ENCODE data around the gene FZD7. TPM values are rescaled to one million over a fixed set of nuclear protein-coding genes. Genes with fewer than 3 reads are reported as not detected.

FZD7 gene
- total RNA-seq, 1 experiment from 2014 or later, result 4.8 TPM

DNA sequence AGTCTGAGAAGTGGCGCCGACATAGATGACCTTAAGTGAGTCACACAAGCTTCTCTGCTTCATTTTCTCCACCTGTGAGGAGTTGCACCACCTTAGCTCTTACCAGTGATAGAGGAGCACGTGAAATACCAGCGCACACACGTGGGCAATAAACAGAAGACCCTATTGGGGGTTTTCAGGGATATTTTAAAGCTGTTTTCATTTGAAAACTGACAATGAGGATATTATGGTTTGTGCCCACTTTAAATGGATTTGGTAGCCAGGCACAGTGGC is 47.3 kb upstream of the FZD7 start:
- Histone ChIP-seq H3K4me3 (ENCODE audit: low read length) (no peak overlapping the region), H3K9me2 (replicated peaks; ENCODE audit: low read length) (no peaks in the 10 kb centered on the region), H3F3A (ENCODE audit: low read length, unreplicated experiment) (no peaks in the 10 kb centered on the region), H3K9ac (ENCODE audit: low read length) (no peak overlapping the region), H3K79me2 (ENCODE audit: low read length) (no peaks in the 10 kb centered on the region), H3K9me3 (ENCODE audit: low read length) (no peaks in the 10 kb centered on the region), H3K4me2 (ENCODE audit: low read length) (no peak overlapping the region), H3K36me3 (ENCODE audit: low read depth, low read length) (no peaks in the 10 kb centered on the region), H3K27me3 (ENCODE audit: low read length) (no peaks in the 10 kb centered on the region), H4K20me1 (ENCODE audit: low read length) (no peaks in the 10 kb centered on the region), H2AFZ (ENCODE audit: low read length) (no peak overlapping the region), H3K4me1 (ENCODE audit: insufficient read depth, low read length) (no peaks in the 10 kb centered on the region), H3K27ac (ENCODE audit: low read length) (no peak overlapping the region)
- TF ChIP-seq EZH2 (IDR thresholded peaks at IDR 0.05; ENCODE audit: low read length, unreplicated experiment), result no peak
- TF ChIP-seq, protein P1, sequence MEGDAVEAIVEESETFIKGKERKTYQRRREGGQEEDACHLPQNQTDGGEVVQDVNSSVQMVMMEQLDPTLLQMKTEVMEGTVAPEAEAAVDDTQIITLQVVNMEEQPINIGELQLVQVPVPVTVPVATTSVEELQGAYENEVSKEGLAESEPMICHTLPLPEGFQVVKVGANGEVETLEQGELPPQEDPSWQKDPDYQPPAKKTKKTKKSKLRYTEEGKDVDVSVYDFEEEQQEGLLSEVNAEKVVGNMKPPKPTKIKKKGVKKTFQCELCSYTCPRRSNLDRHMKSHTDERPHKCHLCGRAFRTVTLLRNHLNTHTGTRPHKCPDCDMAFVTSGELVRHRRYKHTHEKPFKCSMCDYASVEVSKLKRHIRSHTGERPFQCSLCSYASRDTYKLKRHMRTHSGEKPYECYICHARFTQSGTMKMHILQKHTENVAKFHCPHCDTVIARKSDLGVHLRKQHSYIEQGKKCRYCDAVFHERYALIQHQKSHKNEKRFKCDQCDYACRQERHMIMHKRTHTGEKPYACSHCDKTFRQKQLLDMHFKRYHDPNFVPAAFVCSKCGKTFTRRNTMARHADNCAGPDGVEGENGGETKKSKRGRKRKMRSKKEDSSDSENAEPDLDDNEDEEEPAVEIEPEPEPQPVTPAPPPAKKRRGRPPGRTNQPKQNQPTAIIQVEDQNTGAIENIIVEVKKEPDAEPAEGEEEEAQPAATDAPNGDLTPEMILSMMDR (conservative IDR thresholded peaks at IDR 0.05; ENCODE audit: low read depth, low read length), result no peak
- TF ChIP-seq EZH2phosphoT487 (IDR thresholded peaks at IDR 0.05; ENCODE audit: borderline replicate concordance, low read length), result no peak
- no TSS peak for BruUV-seq (replicated peaks)
- POLR2A ChIA-PET (ENCODE audit: unreplicated experiment), result no interaction called here
- ATAC-seq, result no peak
- DNase-seq, result no peak
- intact Hi-C loops (cut with micrococcal nuclease), result no loop called here
- CTCF ChIA-PET, result no interaction called here

DNA sequence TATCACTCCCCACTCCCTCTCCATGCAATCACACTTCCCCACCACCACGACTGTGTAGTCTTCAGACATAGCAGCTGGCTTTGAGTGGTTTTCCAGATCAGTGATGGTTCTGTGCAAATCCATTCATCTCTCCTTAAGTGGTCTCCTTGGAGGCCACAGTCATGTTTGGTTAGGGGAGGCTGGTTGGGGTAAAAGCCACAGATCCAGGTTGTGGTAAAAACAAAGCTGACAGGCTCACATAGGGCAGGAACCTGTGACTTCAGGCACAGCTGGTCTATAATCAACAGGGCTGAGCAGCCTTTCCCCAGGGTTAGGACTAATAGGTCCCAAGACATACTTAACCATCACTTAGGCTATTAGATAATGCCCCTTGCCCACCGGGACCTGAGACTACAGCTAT is 46.2 kb upstream of the FZD7 start:
- BruUV-seq (replicated peaks), result no TSS peak
- H3K27ac ChIP-seq (ENCODE audit: low read length), result no peak overlapping the region

DNA sequence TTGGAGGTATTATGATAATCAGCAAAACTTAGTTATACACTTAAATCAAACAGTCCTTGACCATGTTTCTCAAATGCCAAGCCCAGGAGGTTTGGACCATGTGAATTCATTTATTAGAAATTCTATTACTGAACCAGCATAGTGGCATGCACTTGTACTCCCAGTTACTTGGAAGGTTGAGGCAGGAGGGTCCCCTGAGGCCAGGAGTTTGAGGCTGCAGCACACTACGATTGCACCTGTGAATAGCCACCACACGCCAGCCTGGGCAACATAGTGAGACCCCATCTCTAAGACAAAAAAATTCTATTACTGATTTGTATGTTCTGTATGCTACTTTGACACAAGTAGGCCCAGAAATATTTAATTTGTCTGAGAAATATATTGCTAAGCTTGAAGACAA is 43.6 kb upstream of the FZD7 start:
- Histone ChIP-seq H3K4me2 (ENCODE audit: low read length) (no peak overlapping the region), H3K79me2 (ENCODE audit: low read length) (no peaks in the 10 kb centered on the region), H3K4me1 (ENCODE audit: insufficient read depth, low read length) (no peaks in the 10 kb centered on the region), H3K4me3 (ENCODE audit: low read length) (no peak overlapping the region), H3F3A (ENCODE audit: low read length, unreplicated experiment) (no peaks in the 10 kb centered on the region), H3K27me3 (ENCODE audit: low read length) (no peaks in the 10 kb centered on the region), H4K20me1 (ENCODE audit: low read length) (no peaks in the 10 kb centered on the region), H3K9me2 (replicated peaks; ENCODE audit: low read length) (no peaks in the 10 kb centered on the region), H3K27ac (ENCODE audit: low read length) (no peak overlapping the region), H3K36me3 (ENCODE audit: low read depth, low read length) (no peaks in the 10 kb centered on the region), H3K9ac (ENCODE audit: low read length) (no peak overlapping the region), H3K9me3 (ENCODE audit: low read length) (no peaks in the 10 kb centered on the region), H2AFZ (ENCODE audit: low read length) (no peak overlapping the region)
- ATAC-seq, result no peak
- intact Hi-C loops (cut with micrococcal nuclease), result no loop called here
- TF ChIP-seq, protein P1 (conservative IDR thresholded peaks at IDR 0.05; ENCODE audit: low read depth, low read length), result no peak
- TF ChIP-seq EZH2 (IDR thresholded peaks at IDR 0.05; ENCODE audit: low read length, unreplicated experiment) (no peak), EZH2phosphoT487 (IDR thresholded peaks at IDR 0.05; ENCODE audit: borderline replicate concordance, low read length) (no peak)
- CTCF ChIA-PET, result no interaction called here
- no peak for DNase-seq
- no TSS peak for BruUV-seq (replicated peaks)
- POLR2A ChIA-PET (ENCODE audit: unreplicated experiment), result no interaction called here

More for the DNA sequence above, 46.2 kb upstream of the FZD7 start:
- ChIA-PET CTCF (no interaction called here), POLR2A (ENCODE audit: unreplicated experiment) (no interaction called here)
- Histone ChIP-seq H2AFZ (ENCODE audit: low read length) (no peak overlapping the region), H3K79me2 (ENCODE audit: low read length) (no peaks in the 10 kb centered on the region), H3K36me3 (ENCODE audit: low read depth, low read length) (no peaks in the 10 kb centered on the region), H3K27me3 (ENCODE audit: low read length) (no peaks in the 10 kb centered on the region), H3K9ac (ENCODE audit: low read length) (no peak overlapping the region), H3K4me2 (ENCODE audit: low read length) (no peak overlapping the region), H3K9me3 (ENCODE audit: low read length) (no peaks in the 10 kb centered on the region), H3K4me1 (ENCODE audit: insufficient read depth, low read length) (no peaks in the 10 kb centered on the region), H3K4me3 (ENCODE audit: low read length) (no peak overlapping the region), H3K9me2 (replicated peaks; ENCODE audit: low read length) (no peaks in the 10 kb centered on the region), H4K20me1 (ENCODE audit: low read length) (no peaks in the 10 kb centered on the region), H3F3A (ENCODE audit: low read length, unreplicated experiment) (no peaks in the 10 kb centered on the region)
- ATAC-seq, result no peak
- TF ChIP-seq EZH2 (IDR thresholded peaks at IDR 0.05; ENCODE audit: low read length, unreplicated experiment) (no peak), EZH2phosphoT487 (IDR thresholded peaks at IDR 0.05; ENCODE audit: borderline replicate concordance, low read length) (no peak)
- TF ChIP-seq, protein P1 (conservative IDR thresholded peaks at IDR 0.05; ENCODE audit: low read depth, low read length), result no peak
- DNase-seq, result no peak
- intact Hi-C loops (cut with micrococcal nuclease), result no loop called here

Data from PC-3 (cell line).